Karpas-422 (cell line): ENCODE results near the gene CWC27. TPM values are rescaled to one million over a fixed set of nuclear protein-coding genes. Genes with fewer than 3 reads are reported as not detected.

Source experiments
- DNase-seq: peaks from one replicate; pipeline ENCODE4 v3.0.0-alpha.2; 2015
- H2AFZ ChIP-seq: fragments of 200-600 bp; sonication (generic); 2 replicates; pipeline ENCODE4 v1.6.1; 2014; ENCODE audit warnings: antibody characterized with exemption, low read length, mixed read lengths
- H3K27ac ChIP-seq: fragments of 200-600 bp; sonication (generic); 2 replicates; pipeline ENCODE4 v1.5.1; 2014; ENCODE audit warnings: mild to moderate bottlenecking, low read length, moderate library complexity
- H3K27me3 ChIP-seq: fragments of 200-600 bp; sonication (generic); 2 replicates; pipeline ENCODE4 v1.6.1; 2014; ENCODE audit warnings: low read length, mixed read lengths
- H3K36me3 ChIP-seq: fragments of 200-600 bp; sonication (generic); 2 replicates; pipeline ENCODE4 v1.6.1; 2014; ENCODE audit warnings: low read length, mixed read lengths; ENCODE audit not compliant: insufficient read depth
- H3K4me1 ChIP-seq: fragments of 200-600 bp; sonication (generic); 2 replicates; pipeline ENCODE4 v1.6.1; 2014; ENCODE audit warnings: mild to moderate bottlenecking, low read length, mixed read lengths
- H3K4me2 ChIP-seq: fragments of 200-600 bp; sonication (generic); 2 replicates; pipeline ENCODE4 v1.6.1; 2014; ENCODE audit warnings: low read length, low read depth, mild to moderate bottlenecking; ENCODE audit not compliant: poor library complexity, severe bottlenecking
- H3K4me3 ChIP-seq: fragments of 200-600 bp; sonication (generic); 2 replicates; pipeline ENCODE4 v1.5.1; 2014; ENCODE audit warnings: mild to moderate bottlenecking, antibody characterized with exemption, low read length, mixed read lengths
- H3K79me2 ChIP-seq: fragments of 200-600 bp; sonication (generic); 2 replicates; pipeline ENCODE4 v1.6.1; 2014; ENCODE audit warnings: mild to moderate bottlenecking, low read length, mixed read lengths
- H3K9ac ChIP-seq: fragments of 200-600 bp; sonication (generic); 2 replicates; pipeline ENCODE4 v1.6.0; 2014; ENCODE audit warnings: low read length
- H3K9me2 ChIP-seq: fragments of 200-600 bp; sonication (generic), shearing (Covaris generic); replicated peaks from 2 replicates; pipeline ENCODE4 v1.6.0; 2014; ENCODE audit warnings: mild to moderate bottlenecking, low read length, moderate library complexity; ENCODE audit not compliant: insufficient read depth
- H3K9me3 ChIP-seq: fragments of 300-700, 200-600 bp; sonication (generic); 2 replicates; pipeline ENCODE4 v1.6.1; 2014; ENCODE audit warnings: low read length, mixed read lengths
- H4K20me1 ChIP-seq: fragments of 200-600 bp; sonication (generic); 2 replicates; pipeline ENCODE4 v1.6.1; 2014; ENCODE audit warnings: mild to moderate bottlenecking, antibody characterized with exemption, low read length, low read depth; ENCODE audit not compliant: insufficient read depth
- total RNA-seq: library from RNA; depleted of rRNA; stranded (reverse); fragments of >200 nt; shearing (Covaris generic); gene quantifications from 2 replicates; pipeline ENCODE4 v1.2.3, GENCODE V29; 2014; ENCODE audit warnings: low replicate concordance; rRNA removed

The CWC27 gene
- total RNA-seq, 1 experiment from 2014 or later = 24.5 TPM

DNA sequence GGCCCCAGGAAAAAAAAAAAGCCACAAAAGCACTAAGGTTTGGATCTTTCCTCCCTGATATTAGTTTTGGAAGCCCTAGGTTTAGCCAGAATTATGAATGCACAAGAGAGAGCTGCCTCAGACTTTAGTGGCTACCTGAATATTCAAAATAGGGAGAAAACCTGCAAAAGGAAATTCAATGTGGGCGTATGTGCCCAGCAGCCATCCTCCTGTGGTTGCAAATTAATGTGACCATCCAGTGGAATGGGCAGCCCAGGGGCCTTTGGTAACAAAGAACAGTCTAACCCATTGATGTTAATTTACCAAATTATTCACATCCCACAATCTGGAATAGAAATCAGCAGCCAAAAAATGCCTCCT, 298.4 kb downstream of the CWC27 start:
- DNase-seq = no peak
- H3K9me2 ChIP-seq = no peaks in the 10 kb centered on the region
- H3K4me1 ChIP-seq = no peaks in the 10 kb centered on the region
- H3K79me2 ChIP-seq = no peaks in the 10 kb centered on the region
- no peaks in the 10 kb centered on the region for H4K20me1 ChIP-seq
- H3K27me3 ChIP-seq = no peaks in the 10 kb centered on the region
- H3K9ac ChIP-seq = no peak overlapping the region
- no peaks in the 10 kb centered on the region for H3K36me3 ChIP-seq
- H3K4me2 ChIP-seq = no peak overlapping the region
- no peak overlapping the region for H2AFZ ChIP-seq
- no peak overlapping the region for H3K27ac ChIP-seq
- H3K9me3 ChIP-seq = no peaks in the 10 kb centered on the region
- no peak overlapping the region for H3K4me3 ChIP-seq

Other genes with a start within 250 kb of the CWC27 start
- gene SHISAL2B, start 78.4 kb upstream of the CWC27 start, total RNA-seq = not detected in 2 replicates
- 3.3 and 29.4 TPM in 2 replicates for gene SREK1IP1, start 239 bp upstream of the CWC27 start, total RNA-seq